GM12874 (cell line): ENCODE results near the gene AJUBA.

Source experiments
- TF ChIP-seq, protein P1 (sequence below): IDR thresholded peaks from 2 replicates; pipeline ENCODE4 v1.5.1; 2011; ENCODE audit warnings: low read depth, mild to moderate bottlenecking, control low read depth, low read length, moderate library complexity; ENCODE audit not compliant: insufficient read depth

The AJUBA gene

DNA sequence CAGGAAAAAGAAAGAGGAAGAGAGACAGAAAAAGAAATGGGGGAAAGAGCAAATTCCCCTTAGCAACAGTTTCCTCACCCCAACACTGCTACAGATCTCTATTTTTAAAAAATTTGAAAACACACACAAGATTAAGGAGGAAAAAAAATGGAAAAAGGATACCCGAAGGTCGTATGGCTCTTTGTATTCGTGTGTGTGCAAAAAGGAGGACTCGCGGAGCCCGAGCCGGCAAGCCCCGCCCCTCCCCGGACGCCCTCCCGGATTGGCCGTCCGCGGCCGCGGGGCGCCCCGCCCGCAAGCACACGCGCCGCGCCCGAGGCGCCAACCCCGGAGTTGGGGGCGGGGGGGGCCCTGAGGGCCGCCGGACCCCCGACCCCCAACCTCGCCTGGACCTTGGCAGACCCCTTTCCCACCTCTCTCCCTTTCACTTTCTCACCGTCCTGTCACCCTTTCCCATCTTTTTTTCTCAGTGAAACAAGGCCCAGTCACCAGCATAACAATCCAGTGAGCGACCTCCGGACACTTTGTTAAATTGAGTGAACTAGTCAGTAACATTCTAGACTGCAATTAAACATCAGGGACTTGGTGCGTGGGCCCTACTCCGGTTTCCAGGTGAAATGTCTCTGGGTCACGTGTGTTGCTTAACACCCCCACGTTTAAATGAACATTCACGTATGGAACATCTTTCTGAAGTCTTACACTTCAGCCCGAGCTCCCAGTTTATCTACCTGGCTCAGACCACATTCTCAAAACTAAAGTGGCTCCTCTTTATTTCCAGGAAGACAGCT, 27.8 kb upstream of the AJUBA start, which contains the start of gene C14orf93:
Gene C14orf93, minus strand, starts transcription at position 205 of the 788 bp plus-strand sequence. CDS start 11,120 bp downstream, outside the sequence.
- TF ChIP-seq, protein P1, sequence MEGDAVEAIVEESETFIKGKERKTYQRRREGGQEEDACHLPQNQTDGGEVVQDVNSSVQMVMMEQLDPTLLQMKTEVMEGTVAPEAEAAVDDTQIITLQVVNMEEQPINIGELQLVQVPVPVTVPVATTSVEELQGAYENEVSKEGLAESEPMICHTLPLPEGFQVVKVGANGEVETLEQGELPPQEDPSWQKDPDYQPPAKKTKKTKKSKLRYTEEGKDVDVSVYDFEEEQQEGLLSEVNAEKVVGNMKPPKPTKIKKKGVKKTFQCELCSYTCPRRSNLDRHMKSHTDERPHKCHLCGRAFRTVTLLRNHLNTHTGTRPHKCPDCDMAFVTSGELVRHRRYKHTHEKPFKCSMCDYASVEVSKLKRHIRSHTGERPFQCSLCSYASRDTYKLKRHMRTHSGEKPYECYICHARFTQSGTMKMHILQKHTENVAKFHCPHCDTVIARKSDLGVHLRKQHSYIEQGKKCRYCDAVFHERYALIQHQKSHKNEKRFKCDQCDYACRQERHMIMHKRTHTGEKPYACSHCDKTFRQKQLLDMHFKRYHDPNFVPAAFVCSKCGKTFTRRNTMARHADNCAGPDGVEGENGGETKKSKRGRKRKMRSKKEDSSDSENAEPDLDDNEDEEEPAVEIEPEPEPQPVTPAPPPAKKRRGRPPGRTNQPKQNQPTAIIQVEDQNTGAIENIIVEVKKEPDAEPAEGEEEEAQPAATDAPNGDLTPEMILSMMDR = no peak

DNA sequence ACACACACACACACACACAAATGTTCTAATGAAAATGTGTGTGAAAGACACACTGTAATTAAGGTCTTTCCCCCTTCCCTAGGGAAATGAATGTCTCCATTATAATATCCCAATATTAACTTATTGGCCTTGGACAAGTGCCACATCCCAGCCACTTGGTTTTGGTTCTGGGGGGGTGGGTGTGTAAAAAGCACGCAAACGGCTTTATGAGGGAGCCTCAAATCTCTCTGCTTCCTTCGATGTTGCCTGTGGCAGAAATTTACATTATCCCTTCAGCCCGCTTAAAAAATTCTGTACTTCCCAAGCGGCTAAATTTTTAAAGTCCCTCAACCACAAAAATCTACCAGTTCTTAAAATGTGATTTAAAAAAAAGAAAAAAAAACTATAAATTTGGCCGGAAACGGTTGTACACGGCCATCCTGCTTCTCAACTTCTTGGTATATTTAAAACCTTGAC, 27.2 kb upstream of the AJUBA start:
- TF ChIP-seq, protein P1 = no peak

DNA sequence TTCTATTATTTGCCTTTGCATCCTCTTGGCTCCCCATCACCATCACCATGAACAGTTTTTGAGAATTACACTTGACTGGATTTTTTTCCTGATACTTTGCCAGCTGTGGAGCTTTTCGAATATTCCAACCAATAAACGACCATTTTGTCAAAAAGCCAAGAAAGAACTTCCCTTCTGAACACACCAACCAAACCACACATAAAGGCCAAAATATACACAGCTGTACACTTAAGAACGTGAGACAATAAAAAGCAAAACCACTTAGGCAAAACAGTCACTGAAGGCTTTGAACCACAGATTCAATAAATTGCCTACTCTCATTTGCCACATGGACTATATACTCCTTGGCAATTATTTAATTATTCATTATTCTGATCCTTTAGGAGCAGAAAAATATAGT, 26.5 kb upstream of the AJUBA start:
- TF ChIP-seq, protein P1 = no peak

- TF ChIP-seq, protein P1 = peak; percentile 49
Measured at GRCh38 chr14:23006544-23007419, 24.4 kb upstream of the AJUBA start.

- TF ChIP-seq, protein P1 = no peak
Measured at GRCh38 chr14:23006188-23006534, 23.8 kb upstream of the AJUBA start.

- TF ChIP-seq, protein P1 = no peak
Measured at GRCh38 chr14:23005451-23006187, 23.3 kb upstream of the AJUBA start.

- TF ChIP-seq, protein P1 = no peak
Measured at GRCh38 chr14:23002592-23002991, 20.2 kb upstream of the AJUBA start.
